WTC11 (cell line): ENCODE results near the gene TMSB15C. TPM values are rescaled to one million over a fixed set of nuclear protein-coding genes. Genes with fewer than 3 reads are reported as not detected.

Experiments used
- AFF4 ChIP-seq: sonication (generic); formaldehyde crosslinking; IDR thresholded peaks from 2 replicates; pipeline ENCODE4 v1.8.1; 2023; ENCODE audit warnings: mild to moderate bottlenecking, missing genetic modification reagents, borderline replicate concordance
- ATF1 ChIP-seq: sonication (generic); formaldehyde crosslinking; IDR thresholded peaks from 2 replicates; pipeline ENCODE4 v1.8.1; 2023; ENCODE audit warnings: mild to moderate bottlenecking, moderate library complexity, missing genetic modification reagents
- ATF6 ChIP-seq: sonication (generic); formaldehyde crosslinking; IDR thresholded peaks from 2 replicates; pipeline ENCODE4 v1.8.1; 2023; ENCODE audit warnings: mild to moderate bottlenecking, missing genetic modification reagents
- HMGA2 ChIP-seq: fragments of 250-450 bp; sonication (Bioruptor Pico); IDR thresholded peaks from 2 replicates; pipeline ENCODE4 v1.4.0; 2021; ENCODE audit warnings: mild to moderate bottlenecking, moderate library complexity
- HMGXB4 ChIP-seq: sonication (generic); formaldehyde crosslinking; IDR thresholded peaks from 2 replicates; pipeline ENCODE4 v1.8.1; 2023; ENCODE audit warnings: mild to moderate bottlenecking, moderate library complexity, missing genetic modification reagents
- NFYB ChIP-seq: sonication (generic); formaldehyde crosslinking; conservative IDR thresholded peaks from 2 replicates; pipeline ENCODE4 v1.8.0; 2022; ENCODE audit warnings: low read depth, missing genetic modification reagents
- SMAD4 ChIP-seq: sonication (generic); formaldehyde crosslinking; IDR thresholded peaks from 2 replicates; pipeline ENCODE4 v1.8.0; 2022; ENCODE audit warnings: mild to moderate bottlenecking, missing genetic modification reagents
- SOX15 ChIP-seq: fragments of 250-450 bp; sonication (Bioruptor Pico); IDR thresholded peaks from 2 replicates; pipeline ENCODE4 v1.9.0; 2021; ENCODE audit warnings: mild to moderate bottlenecking
- STAT6 ChIP-seq: sonication (generic); formaldehyde crosslinking; conservative IDR thresholded peaks from 2 replicates; pipeline ENCODE4 v1.8.1; 2023; ENCODE audit warnings: mild to moderate bottlenecking, low read depth, missing genetic modification reagents, moderate library complexity
- ZNF219 ChIP-seq: sonication (generic); formaldehyde crosslinking; IDR thresholded peaks from 2 replicates; pipeline ENCODE4 v1.8.0; 2023; ENCODE audit warnings: missing genetic modification reagents, mild to moderate bottlenecking, borderline replicate concordance
- ZNF532 ChIP-seq: fragments of 250-450 bp; sonication (Bioruptor Pico); IDR thresholded peaks from 2 replicates; pipeline ENCODE4 v1.9.0; 2021; ENCODE audit warnings: mild to moderate bottlenecking, borderline replicate concordance
- ZSCAN18 ChIP-seq: fragments of 250-450 bp; sonication (Bioruptor Pico); IDR thresholded peaks from 2 replicates; pipeline ENCODE4 v2.1.2; 2022; ENCODE audit warnings: mild to moderate bottlenecking, moderate library complexity
- total RNA-seq: library from RNA; stranded (reverse); gene quantifications from 3 replicates; pipeline ENCODE4 v1.2.3, GENCODE V29; 2021

TMSB15C gene
- total RNA-seq, 1 experiment from 2014 or later, result 4.3 TPM

- TF ChIP-seq STAT6 (no peak), AFF4 (no peak), ATF1 (no peak), ZSCAN18 (CRISPR knock-in tag) (no peak), ATF6 (CRISPR knock-in tag) (no peak), ZNF219 (CRISPR knock-in tag) (no peak), SMAD4 (CRISPR knock-in tag) (no peak), ZNF532 (CRISPR knock-in tag) (no peak), NFYB (no peak), SOX15 (no peak), HMGA2 (CRISPR knock-in tag) (no peak), HMGXB4 (CRISPR knock-in tag) (no peak)
- TF ChIP-seq, all 79 proteins: peak for 0
Measured at GRCh38 chrX:104039689-104040505, 36.1 kb downstream of the TMSB15C start, which contains the start of gene H2BW2 (continued).

Other genes starting within 250 kb of the TMSB15C start
- gene RAB9B, start 244.0 kb downstream of the TMSB15C start, total RNA-seq, result 0.22 to 0.44 TPM (median 0.25 TPM) in 3 replicates
- 8.3 to 12.3 TPM (median 11.4 TPM) in 3 replicates for gene TMSB15B, start 113.6 kb downstream of the TMSB15C start, total RNA-seq
- gene H2BW1, start 62.5 kb downstream of the TMSB15C start, total RNA-seq, result not detected in 3 replicates
- gene H2BW2, start 36.3 kb downstream of the TMSB15C start, total RNA-seq, result 0.15 to 0.50 TPM in 2 of 3 replicates, not detected in the other
- 2.3 to 2.6 TPM (median 2.4 TPM) in 3 replicates for gene ZCCHC18, start 36.3 kb upstream of the TMSB15C start, total RNA-seq
- gene SLC25A53, start 80.8 kb upstream of the TMSB15C start, total RNA-seq, result 1.8 to 2.9 TPM (median 2.8 TPM) in 3 replicates
- gene FAM199X, start 90.2 kb upstream of the TMSB15C start, total RNA-seq, result 13.2 to 14.5 TPM (median 13.5 TPM) in 3 replicates
- not detected in 3 replicates for gene ESX1, start 178.7 kb upstream of the TMSB15C start, total RNA-seq